Effector memory CD8-positive, alpha-beta T cell (primary cell): ENCODE measurements around the gene NR5A1.

Source experiments
- ATAC-seq: fragments of 150-1000 bp; cut with Tn5 transposase; replicated peaks from 2 replicates; pipeline ENCODE4 v1.10.0; 2021; ENCODE audit warnings: mild to moderate bottlenecking, moderate library complexity
- DNase-seq, 3 experiments: peaks; one replicate each; pipeline ENCODE4 v3.0.0; 2021
- H3K27ac Mint-ChIP-seq, 2 donors: one replicate each; pipeline ENCODE4 v1.8.0; 2022; ENCODE audit warnings: mild to moderate bottlenecking in 2 of 2, mixed read lengths in 2 of 2, moderate library complexity in 2 of 2
- H3K27me3 Mint-ChIP-seq, 2 donors: one replicate each; pipeline ENCODE4 v1.8.0; 2022; ENCODE audit warnings: mixed read lengths in 2 of 2
- H3K36me3 Mint-ChIP-seq: one replicate; pipeline ENCODE4 v1.8.0; 2022; ENCODE audit warnings: mild to moderate bottlenecking, moderate library complexity, mixed read lengths; ENCODE audit not compliant: insufficient read depth
- H3K4me1 Mint-ChIP-seq, 2 donors: one replicate each; pipeline ENCODE4 v1.8.0; 2022; ENCODE audit warnings: low read depth in 2 of 2, mixed read lengths in 2 of 2
- H3K4me3 Mint-ChIP-seq, 2 donors: one replicate each; pipeline ENCODE4 v1.8.0; 2022; ENCODE audit warnings: mild to moderate bottlenecking in 2 of 2, mixed read lengths in 2 of 2, moderate library complexity in 2 of 2
- H3K9me3 Mint-ChIP-seq, 2 donors: one replicate each; pipeline ENCODE4 v1.8.0; 2022; ENCODE audit warnings: mixed read lengths in 2 of 2
- total RNA-seq, 9 experiments: gene quantifications; one replicate each; lab custom pipeline; 2026; lab: John Stamatoyannopoulos, UW

NR5A1 gene
- total RNA-seq: 0 reads per million in 9 experiments

GRCh38 chr9:124506931-124507879, at the start of gene NR5A1:
Gene NR5A1 (minus strand): TSS chr9:124507399. CDS start chr9:124503395, 4,004 bp downstream.
- DNase-seq (no peak), ATAC-seq (no peak)
- H3K9me3 Mint-ChIP-seq: no peaks in the 10 kb centered on the region
- peaks cover 7 to 16% of the 10 kb centered on the region in 2 donors for H3K4me1 Mint-ChIP-seq
- H3K27ac Mint-ChIP-seq: no peak within 1 kb of the TSS
- H3K36me3 Mint-ChIP-seq: no peaks in the 10 kb centered on the region
- H3K4me3 Mint-ChIP-seq: no peak within 1 kb of the TSS
- H3K27me3 Mint-ChIP-seq: peaks cover 36 to 65% of the 10 kb centered on the region in 2 donors

GRCh38 chr9:124555043-124555442, 47.8 kb upstream of the NR5A1 start:
- DNase-seq (no peak), ATAC-seq (no peak)
- Mint-ChIP-seq H3K9me3 (no peaks in the 10 kb centered on the region), H3K36me3 (no peaks in the 10 kb centered on the region), H3K27me3 (peaks cover 5 to 17% of the 10 kb centered on the region in 2 donors), H3K4me1 (no peaks in the 10 kb centered on the region), H3K4me3 (no peak overlapping the region), H3K27ac (no peak overlapping the region)

GRCh38 chr9:124553738-124554137, 46.5 kb upstream of the NR5A1 start:
- Mint-ChIP-seq H3K27ac (no peak overlapping the region), H3K4me3 (no peak overlapping the region), H3K27me3 (peaks cover 0 to 22% of the 10 kb centered on the region in 2 donors), H3K36me3 (no peaks in the 10 kb centered on the region), H3K4me1 (no peaks in the 10 kb centered on the region), H3K9me3 (no peaks in the 10 kb centered on the region)
- ATAC-seq (no peak), DNase-seq (no peak)

- Mint-ChIP-seq H3K4me1 (no peaks in the 10 kb centered on the region), H3K27ac (no peak overlapping the region), H3K9me3 (no peaks in the 10 kb centered on the region), H3K27me3 (peaks cover 10 to 23% of the 10 kb centered on the region in 2 donors), H3K36me3 (no peaks in the 10 kb centered on the region), H3K4me3 (no peak overlapping the region)
- ATAC-seq (no peak), DNase-seq (no peak)
Measured at GRCh38 chr9:124552273-124552605, 45.0 kb upstream of the NR5A1 start.

- peaks cover 16 to 29% of the 10 kb centered on the region in 2 donors for H3K27me3 Mint-ChIP-seq
- no peaks in the 10 kb centered on the region for H3K9me3 Mint-ChIP-seq
- ATAC-seq: no peak
- no peak for DNase-seq
- H3K4me3 Mint-ChIP-seq: no peak overlapping the region
- H3K36me3 Mint-ChIP-seq: no peaks in the 10 kb centered on the region
- no peaks in the 10 kb centered on the region for H3K4me1 Mint-ChIP-seq
- H3K27ac Mint-ChIP-seq: no peak overlapping the region
Measured at GRCh38 chr9:124551472-124552272, 44.5 kb upstream of the NR5A1 start.

GRCh38 chr9:124550072-124550471, 42.9 kb upstream of the NR5A1 start:
- ATAC-seq: no peak
- H3K27me3 Mint-ChIP-seq: peaks cover 16 to 19% of the 10 kb centered on the region in 2 donors
- no peak for DNase-seq
- H3K36me3 Mint-ChIP-seq: no peaks in the 10 kb centered on the region
- no peaks in the 10 kb centered on the region for H3K9me3 Mint-ChIP-seq
- H3K27ac Mint-ChIP-seq: no peak overlapping the region
- H3K4me1 Mint-ChIP-seq: no peaks in the 10 kb centered on the region
- H3K4me3 Mint-ChIP-seq: no peak overlapping the region

GRCh38 chr9:124549016-124549415, 41.8 kb upstream of the NR5A1 start:
- ATAC-seq: no peak
- no peak overlapping the region for H3K27ac Mint-ChIP-seq
- no peak overlapping the region for H3K4me3 Mint-ChIP-seq

GRCh38 chr9:124544535-124544934, 37.3 kb upstream of the NR5A1 start:
- H3K27me3 Mint-ChIP-seq: peaks cover 26 to 48% of the 10 kb centered on the region in 2 donors
- H3K36me3 Mint-ChIP-seq: no peaks in the 10 kb centered on the region
- ATAC-seq (no peak), DNase-seq (no peak)
- H3K4me1 Mint-ChIP-seq: no peaks in the 10 kb centered on the region
- no peaks in the 10 kb centered on the region for H3K9me3 Mint-ChIP-seq
- H3K4me3 Mint-ChIP-seq: no peak overlapping the region
- H3K27ac Mint-ChIP-seq: no peak overlapping the region

More at GRCh38 chr9:124549016-124549415, 41.8 kb upstream of the NR5A1 start:
- H3K9me3 Mint-ChIP-seq: no peaks in the 10 kb centered on the region
- DNase-seq: no peak
- no peaks in the 10 kb centered on the region for H3K36me3 Mint-ChIP-seq
- no peaks in the 10 kb centered on the region for H3K4me1 Mint-ChIP-seq
- H3K27me3 Mint-ChIP-seq: peaks cover 20 to 24% of the 10 kb centered on the region in 2 donors

- H3K36me3 Mint-ChIP-seq: peaks cover 4% of the 10 kb centered on the region
- H3K9me3 Mint-ChIP-seq: no peaks in the 10 kb centered on the region
- no peaks in the 10 kb centered on the region for H3K4me1 Mint-ChIP-seq
- H3K27me3 Mint-ChIP-seq: peaks cover 16 to 34% of the 10 kb centered on the region in 2 donors
- H3K27ac Mint-ChIP-seq: no peak overlapping the region
- DNase-seq: no peak
- no peak overlapping the region for H3K4me3 Mint-ChIP-seq
- no peak for ATAC-seq
Measured at GRCh38 chr9:124541824-124542223, 34.6 kb upstream of the NR5A1 start.

GRCh38 chr9:124537926-124538325, 30.7 kb upstream of the NR5A1 start:
- Mint-ChIP-seq H3K36me3 (peaks cover 7% of the 10 kb centered on the region), H3K27ac (no peak overlapping the region)

GRCh38 chr9:124535846-124536245, 28.6 kb upstream of the NR5A1 start:
- H3K4me1 Mint-ChIP-seq: no peaks in the 10 kb centered on the region
- no peak overlapping the region for H3K27ac Mint-ChIP-seq
- H3K9me3 Mint-ChIP-seq: no peaks in the 10 kb centered on the region
- DNase-seq (no peak), ATAC-seq (no peak)
- no peak overlapping the region for H3K4me3 Mint-ChIP-seq
- peaks cover 6 to 20% of the 10 kb centered on the region in 2 donors for H3K27me3 Mint-ChIP-seq
- peaks cover 9% of the 10 kb centered on the region for H3K36me3 Mint-ChIP-seq

More at GRCh38 chr9:124537926-124538325, 30.7 kb upstream of the NR5A1 start:
- H3K4me3 Mint-ChIP-seq: no peak overlapping the region
- peaks cover 6 to 25% of the 10 kb centered on the region in 2 donors for H3K27me3 Mint-ChIP-seq
- ATAC-seq (no peak), DNase-seq (no peak)
- H3K9me3 Mint-ChIP-seq: no peaks in the 10 kb centered on the region
- H3K4me1 Mint-ChIP-seq: no peaks in the 10 kb centered on the region

GRCh38 chr9:124532897-124533296, 25.7 kb upstream of the NR5A1 start:
- H3K9me3 Mint-ChIP-seq: no peaks in the 10 kb centered on the region
- H3K27me3 Mint-ChIP-seq: peaks cover 0 to 16% of the 10 kb centered on the region in 2 donors
- DNase-seq (no peak), ATAC-seq (no peak)
- H3K36me3 Mint-ChIP-seq: peaks cover 9% of the 10 kb centered on the region
- H3K4me3 Mint-ChIP-seq: no peak overlapping the region
- H3K27ac Mint-ChIP-seq: no peak overlapping the region
- H3K4me1 Mint-ChIP-seq: no peaks in the 10 kb centered on the region

GRCh38 chr9:124531115-124531514, 23.9 kb upstream of the NR5A1 start:
- Mint-ChIP-seq H3K27ac (no peak overlapping the region), H3K4me3 (no peak overlapping the region), H3K36me3 (peaks cover 5% of the 10 kb centered on the region), H3K4me1 (no peaks in the 10 kb centered on the region), H3K27me3 (peaks cover 0 to 12% of the 10 kb centered on the region in 2 donors), H3K9me3 (no peaks in the 10 kb centered on the region)
- DNase-seq (no peak), ATAC-seq (no peak)
